ENCODE data around the gene MBD3. TPM values are rescaled to one million over a fixed set of nuclear protein-coding genes. Genes with fewer than 3 reads are reported as not detected.

Gene MBD3
- total and polyA plus RNA-seq, 2 of the 4 experiments (the other 2 are of a cell fraction), result 42.5 to 66.3 TPM

- TF ChIP-seq MAFK (IDR thresholded peaks at IDR 0.05; ENCODE audit: low read depth, low read length) (no peak), POLR2A (IDR thresholded peaks at IDR 0.05; ENCODE audit: low read depth, low read length) (no peak)
Measured at GRCh38 chr19:1636325-1637236, 43.9 kb upstream of the MBD3 start (continued).

GRCh38 chr19:1634938-1635243 lies 42.2 kb upstream of the MBD3 start:
- no peak overlapping the region for H3K18ac ChIP-seq (ENCODE audit: low read depth, low read length)
- H3K56ac ChIP-seq (ENCODE audit: extremely low read depth, insufficient read depth, low read length), result no peak overlapping the region
- H3K9ac ChIP-seq (ENCODE audit: low read depth, low read length), result no peak overlapping the region
- H3K79me1 ChIP-seq (ENCODE audit: low read depth in 1 of 2, low read length in 2 of 2), result peaks cover 10 to 64% of the 10 kb centered on the region in 2 experiments
- H2AK9ac ChIP-seq (replicated peaks; ENCODE audit: low read depth, low read length, poor library complexity), result no peak overlapping the region
- peaks cover 52% of the 10 kb centered on the region for H4K20me1 ChIP-seq (ENCODE audit: insufficient read depth, low read length)
- no peak overlapping the region for H4K91ac ChIP-seq (ENCODE audit: insufficient read depth, low read depth, low read length)
- no peak overlapping the region for H2BK5ac ChIP-seq (ENCODE audit: low read depth, low read length, poor library complexity, severe bottlenecking)
- no peak overlapping the region for H2BK20ac ChIP-seq (ENCODE audit: low read depth, low read length)
- 92% methylated on average over 4 of the region's 5 CpGs; no CpG with 5 or more reads in 1 of the 2 experiments for WGBS, 2 experiments (ENCODE audit: extremely low coverage in 2 of 2, insufficient read length in 1 of 2)
- no peak overlapping the region for H3K4me2 ChIP-seq (ENCODE audit: low read depth, low read length)
- peaks cover 2% of the 10 kb centered on the region; the same call in 1 of the 2 replicates for H3K9me3 ChIP-seq (ENCODE audit: control insufficient read depth, insufficient read depth, low read length)
- no peaks in the 10 kb centered on the region for H3K4me1 ChIP-seq (ENCODE audit: control insufficient read depth, insufficient read depth, low read length)
- H3K9me1 ChIP-seq (ENCODE audit: insufficient read depth, low read length), result no peaks in the 10 kb centered on the region
- in situ Hi-C loops (cut with MboI; ENCODE audit: low sequenced_read_pairs), result no loop called here
- H2AK5ac ChIP-seq (ENCODE audit: low read depth, low read length), result no peak overlapping the region
- POLR2A ChIA-PET (ENCODE audit: unreplicated experiment), result no interaction called here
- dilution Hi-C loops (cut with HindIII; ENCODE audit: low sequenced_read_pairs, unreplicated experiment), result no loop called here
- H3K27ac ChIP-seq (ENCODE audit: insufficient read depth, low read length), result no peak overlapping the region
- CTCF ChIA-PET, result no interaction called here
- no peak overlapping the region for H3K4me3 ChIP-seq (ENCODE audit: insufficient read depth, low read depth, low read length)
- H4K5ac ChIP-seq (ENCODE audit: low read depth, low read length), result no peak overlapping the region
- H3K23ac ChIP-seq (ENCODE audit: low read depth, low read length), result no peak overlapping the region
- H2BK15ac ChIP-seq (ENCODE audit: low read depth, low read length), result no peak overlapping the region
- no peak overlapping the region for H2BK120ac ChIP-seq (ENCODE audit: low read depth, low read length)
- intact Hi-C loops (cut with micrococcal nuclease), result no loop called here
- no peak overlapping the region for H4K8ac ChIP-seq (ENCODE audit: low read depth in 2 of 2, low read length in 2 of 2)
- no peaks in the 10 kb centered on the region for H3K27me3 ChIP-seq (ENCODE audit: control insufficient read depth, insufficient read depth, low read length)
- H3K14ac ChIP-seq (replicated peaks; ENCODE audit: low read depth, low read length), result no peak overlapping the region
- H2AFZ ChIP-seq (replicated peaks; ENCODE audit: low read length, poor library complexity), result no peak overlapping the region
- no TSS peak for BruUV-seq (replicated peaks)
- ATAC-seq (ENCODE audit: low read depth) (no peak), DNase-seq (no peak)
- H3K36me3 ChIP-seq (ENCODE audit: control insufficient read depth, insufficient read depth, low read length), result peaks cover 58% of the 10 kb centered on the region
- no peak overlapping the region for H3K4ac ChIP-seq (ENCODE audit: low read depth, low read length)
- TF ChIP-seq RAD21 (IDR thresholded peaks at IDR 0.05; ENCODE audit: low read length) (no peak), FOS (IDR thresholded peaks at IDR 0.05; ENCODE audit: low read depth, low read length) (no peak), MAZ (IDR thresholded peaks at IDR 0.05; ENCODE audit: borderline replicate concordance, low read depth, low read length) (no peak), CHD1 (IDR thresholded peaks at IDR 0.05; ENCODE audit: low read depth, low read length) (no peak), SMC3 (IDR thresholded peaks at IDR 0.05; ENCODE audit: low read depth, low read length) (no peak), CTCF (conservative IDR thresholded peaks at IDR 0.05; ENCODE audit: low read depth, low read length) (no peak), USF2 (IDR thresholded peaks at IDR 0.05; ENCODE audit: low read depth, low read length) (no peak), MXI1 (IDR thresholded peaks at IDR 0.05; ENCODE audit: borderline replicate concordance, low read depth, low read length) (no peak), BHLHE40 (IDR thresholded peaks at IDR 0.05; ENCODE audit: low read depth, low read length) (no peak), POLR2A (IDR thresholded peaks at IDR 0.05; ENCODE audit: low read depth, low read length) (no peak), ELK1 (IDR thresholded peaks at IDR 0.05; ENCODE audit: borderline replicate concordance, low read depth, low read length) (no peak), RCOR1 (IDR thresholded peaks at IDR 0.05; ENCODE audit: insufficient replicate concordance, low read length) (no peak)
